Mesendoderm (in vitro differentiated cells): ENCODE results near the gene PRKCA.
"Not testable (repeated sequence)": the region's sequence is repeated elsewhere in the genome, so short reads cannot be mapped to it uniquely, and the experiment has no call there.

Source experiments
- DNase-seq: peaks from one replicate; pipeline ENCODE4 v3.0.0; 2013
- H2AK5ac ChIP-seq: 2 replicates; pipeline ENCODE4 v1.6.1; 2013; ENCODE audit warnings: low read length, inconsistent platforms
- H2BK120ac ChIP-seq: 2 replicates; pipeline ENCODE4 v1.6.1; 2013; ENCODE audit warnings: low read depth, mild to moderate bottlenecking, low read length, moderate library complexity, mixed read lengths
- H2BK15ac ChIP-seq: replicated peaks from 2 replicates; pipeline ENCODE4 v1.6.1; 2013; ENCODE audit warnings: low read depth, mild to moderate bottlenecking, moderate library complexity
- H2BK5ac ChIP-seq: 2 replicates; pipeline ENCODE4 v1.6.1; 2013; ENCODE audit warnings: low read length, inconsistent platforms
- H3K18ac ChIP-seq: 2 replicates; pipeline ENCODE4 v1.6.1; 2013; ENCODE audit warnings: mild to moderate bottlenecking, low read length, mixed read lengths
- H3K23ac ChIP-seq: one replicate; pipeline ENCODE4 v1.6.1; 2013; ENCODE audit warnings: low read length
- H3K27ac ChIP-seq: 2 replicates; pipeline ENCODE4 v1.5.1; 2013; ENCODE audit warnings: low read depth, mild to moderate bottlenecking, inconsistent platforms, low read length, moderate library complexity
- H3K27me3 ChIP-seq: 2 replicates; pipeline ENCODE4 v1.6.1; 2013; ENCODE audit warnings: low read length, control low read depth, mild to moderate bottlenecking, inconsistent platforms; ENCODE audit not compliant: insufficient read depth, poor library complexity
- H3K36me3 ChIP-seq: 2 replicates; pipeline ENCODE4 v1.6.1; 2013; ENCODE audit warnings: low read length, inconsistent platforms; ENCODE audit not compliant: control insufficient read depth, insufficient read depth
- H3K4ac ChIP-seq: one replicate; pipeline ENCODE4 v1.6.1; 2013; ENCODE audit warnings: low read depth, mild to moderate bottlenecking, low read length, moderate library complexity
- H3K4me1 ChIP-seq: 2 replicates; pipeline ENCODE4 v1.6.1; 2013; ENCODE audit warnings: low read depth, low read length, inconsistent platforms; ENCODE audit not compliant: control insufficient read depth
- H3K4me2 ChIP-seq: 2 replicates; pipeline ENCODE4 v1.6.1; 2013; ENCODE audit warnings: low read length
- H3K4me3 ChIP-seq: 2 replicates; pipeline ENCODE4 v1.5.1; 2013; ENCODE audit warnings: mild to moderate bottlenecking, low read length
- H3K56ac ChIP-seq: one replicate; pipeline ENCODE4 v1.6.1; 2013; ENCODE audit warnings: low read length
- H3K79me1 ChIP-seq: 2 replicates; pipeline ENCODE4 v1.6.1; 2013; ENCODE audit warnings: low read length, inconsistent platforms
- H3K79me2 ChIP-seq: 2 replicates; pipeline ENCODE4 v1.6.1; 2013; ENCODE audit warnings: mild to moderate bottlenecking, low read length; ENCODE audit not compliant: control insufficient read depth, insufficient read depth
- H3K9ac ChIP-seq: 2 replicates; pipeline ENCODE4 v1.6.1; 2013; ENCODE audit warnings: low read length, inconsistent platforms
- H4K5ac ChIP-seq: one replicate; pipeline ENCODE4 v1.6.1; 2013; ENCODE audit warnings: low read length
- H4K8ac ChIP-seq: one replicate; pipeline ENCODE4 v1.6.1; 2013; ENCODE audit warnings: low read depth, mild to moderate bottlenecking, control low read depth, low read length, moderate library complexity
- WGBS: extraction: QIAGEN DNeasy Blood & Tissue Kit; methylation state at CpG from one replicate; pipeline ENCODE4 v1.1.7; 2013; ENCODE audit warnings: low lambda C conversion rate, missing lambda C conversion rate; ENCODE audit not compliant: insufficient coverage; ENCODE audit errors: extremely low coverage; 5-methylcytosine and 5-hydroxymethylcytosine counted together

The PRKCA gene

GRCh38 chr17:66355510-66355909 lies 53.1 kb downstream of the PRKCA start:
- no peak overlapping the region for H3K4me2 ChIP-seq
- H3K79me1 ChIP-seq = no peaks in the 10 kb centered on the region
- H3K23ac ChIP-seq = no peak overlapping the region
- H3K4me1 ChIP-seq = no peaks in the 10 kb centered on the region
- H3K27me3 ChIP-seq = no peaks in the 10 kb centered on the region
- no peak overlapping the region for H4K5ac ChIP-seq
- H3K4ac ChIP-seq = no peak overlapping the region
- no peak overlapping the region for H4K8ac ChIP-seq
- no peak overlapping the region for H2AK5ac ChIP-seq
- H3K79me2 ChIP-seq = no peaks in the 10 kb centered on the region
- H3K36me3 ChIP-seq = no peaks in the 10 kb centered on the region
- no peak overlapping the region for H3K9ac ChIP-seq
- no peak overlapping the region for H3K27ac ChIP-seq
- no peak overlapping the region for H3K18ac ChIP-seq
- no peak overlapping the region for H3K56ac ChIP-seq
- H2BK15ac ChIP-seq = no peak overlapping the region
- no peak overlapping the region for H2BK120ac ChIP-seq
- no peak overlapping the region for H2BK5ac ChIP-seq
- no CpG with 5 or more reads among the region's 2 CpGs for WGBS
- DNase-seq = no peak
- no peak overlapping the region for H3K4me3 ChIP-seq

GRCh38 chr17:66357037-66357436 lies 54.6 kb downstream of the PRKCA start:
- Histone ChIP-seq H3K79me1 (no peaks in the 10 kb centered on the region), H2BK15ac (no peak overlapping the region), H4K5ac (no peak overlapping the region), H3K4ac (no peak overlapping the region), H3K9ac (no peak overlapping the region), H3K79me2 (no peaks in the 10 kb centered on the region), H3K4me3 (no peak overlapping the region), H3K18ac (no peak overlapping the region), H2AK5ac (no peak overlapping the region), H3K27ac (no peak overlapping the region), H2BK5ac (no peak overlapping the region), H4K8ac (no peak overlapping the region), H3K4me2 (no peak overlapping the region), H3K36me3 (no peaks in the 10 kb centered on the region), H3K56ac (no peak overlapping the region), H3K4me1 (no peaks in the 10 kb centered on the region), H3K23ac (no peak overlapping the region), H3K27me3 (no peaks in the 10 kb centered on the region), H2BK120ac (no peak overlapping the region)
- WGBS = no CpG with 5 or more reads among the region's 2 CpGs
- no peak for DNase-seq

DNA sequence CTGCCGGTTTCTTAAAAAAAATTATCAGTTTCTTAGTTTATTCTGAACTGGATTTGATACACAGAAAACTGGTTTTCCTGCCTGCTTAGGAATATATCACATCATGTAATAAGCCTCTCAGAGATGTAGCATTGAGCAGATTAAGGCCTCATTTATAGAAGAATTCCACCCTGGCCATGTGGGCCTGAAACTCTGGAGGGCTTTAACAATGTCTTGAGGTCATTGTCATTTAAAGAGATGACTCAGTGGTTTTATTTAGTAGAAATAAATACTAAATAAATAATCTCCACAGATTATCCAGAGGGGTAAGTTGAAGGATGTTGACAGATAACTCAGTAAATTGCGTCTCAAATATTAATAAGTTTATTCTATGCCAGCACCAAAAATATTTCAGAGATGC lies 56.9 kb downstream of the PRKCA start:
- Histone ChIP-seq H3K4me2 (no peak overlapping the region), H3K4me3 (no peak overlapping the region), H2BK15ac (no peak overlapping the region), H4K5ac (no peak overlapping the region), H3K4ac (no peak overlapping the region), H3K56ac (no peak overlapping the region), H2AK5ac (no peak overlapping the region), H2BK5ac (no peak overlapping the region), H2BK120ac (no peak overlapping the region), H3K79me1 (no peaks in the 10 kb centered on the region), H3K18ac (no peak overlapping the region), H3K27me3 (no peaks in the 10 kb centered on the region), H4K8ac (no peak overlapping the region), H3K4me1 (no peaks in the 10 kb centered on the region), H3K23ac (no peak overlapping the region), H3K79me2 (no peaks in the 10 kb centered on the region), H3K36me3 (no peaks in the 10 kb centered on the region), H3K27ac (no peak overlapping the region), H3K9ac (no peak overlapping the region)
- WGBS = no CpG with 5 or more reads among the region's 2 CpGs
- no peak for DNase-seq

DNA sequence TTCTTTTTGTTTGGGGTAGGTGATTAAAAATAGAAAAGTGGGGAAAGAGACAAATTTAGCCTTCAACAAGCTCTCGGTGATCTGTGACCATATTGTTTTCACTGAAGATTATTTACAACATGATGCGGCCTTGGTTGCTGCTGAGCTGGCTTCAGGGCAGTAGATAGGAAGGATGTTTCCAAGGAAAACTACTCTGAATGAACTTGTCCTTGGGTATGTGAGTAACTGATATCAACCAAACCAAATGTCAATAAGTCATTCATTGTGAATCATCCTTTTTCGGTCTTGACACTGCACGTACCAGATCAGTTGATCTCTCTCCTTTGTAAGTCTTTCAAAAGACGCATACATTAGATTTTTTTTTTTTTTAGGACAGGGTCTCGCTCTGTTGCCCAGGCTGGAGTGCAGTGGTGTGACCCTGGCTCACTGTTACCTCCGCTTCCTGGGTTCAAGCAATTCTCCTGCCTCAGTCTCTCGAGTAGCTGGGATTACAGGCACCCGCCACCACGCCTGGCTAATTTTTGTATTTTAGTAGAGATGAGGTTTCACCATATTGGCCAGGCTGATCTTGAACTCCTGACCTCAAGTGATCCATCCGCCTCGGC lies 58.6 kb downstream of the PRKCA start:
- not testable (repeated sequence) for H3K4me1 ChIP-seq, H3K56ac ChIP-seq, H3K79me2 ChIP-seq, H3K18ac ChIP-seq, H3K36me3 ChIP-seq, H3K27ac ChIP-seq, H3K4me3 ChIP-seq, H2BK120ac ChIP-seq, H3K4me2 ChIP-seq, H3K9ac ChIP-seq, H3K27me3 ChIP-seq, DNase-seq, H4K8ac ChIP-seq, H2BK5ac ChIP-seq, H2AK5ac ChIP-seq, H3K23ac ChIP-seq, H2BK15ac ChIP-seq, H3K4ac ChIP-seq, H3K79me1 ChIP-seq, H4K5ac ChIP-seq
- WGBS = no CpG with 5 or more reads among the region's 12 CpGs

DNA sequence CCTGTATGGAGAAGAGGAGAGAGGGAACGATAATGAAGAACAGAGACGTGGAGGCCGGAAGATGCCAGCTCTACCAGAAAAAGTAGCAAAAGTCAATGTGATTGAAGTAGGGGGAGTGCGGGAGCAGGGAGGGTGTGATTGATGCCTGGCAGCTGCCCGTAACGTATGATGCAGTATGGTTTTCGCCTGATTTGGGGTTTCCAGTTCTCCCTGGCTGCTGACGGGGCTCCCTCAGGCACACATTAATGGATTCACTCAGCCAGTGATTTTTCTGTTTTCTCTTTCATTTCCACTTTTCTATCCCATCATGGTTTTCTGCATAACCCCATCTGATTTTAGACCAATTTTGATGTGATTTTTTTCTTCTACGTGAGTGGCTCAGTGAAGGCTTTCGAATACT lies 62.1 kb downstream of the PRKCA start:
- Histone ChIP-seq H3K18ac (no peak overlapping the region), H3K4ac (no peak overlapping the region), H2AK5ac (no peak overlapping the region), H3K4me3 (no peak overlapping the region), H3K27ac (no peak overlapping the region), H4K5ac (no peak overlapping the region), H4K8ac (no peak overlapping the region), H3K23ac (no peak overlapping the region), H3K79me1 (no peaks in the 10 kb centered on the region), H3K79me2 (no peaks in the 10 kb centered on the region), H3K27me3 (no peaks in the 10 kb centered on the region), H3K36me3 (no peaks in the 10 kb centered on the region), H3K9ac (no peak overlapping the region), H2BK120ac (no peak overlapping the region), H2BK15ac (no peak overlapping the region), H3K56ac (no peak overlapping the region), H2BK5ac (no peak overlapping the region), H3K4me1 (no peaks in the 10 kb centered on the region), H3K4me2 (no peak overlapping the region)
- WGBS = no CpG with 5 or more reads among the region's 10 CpGs
- no peak for DNase-seq

DNA sequence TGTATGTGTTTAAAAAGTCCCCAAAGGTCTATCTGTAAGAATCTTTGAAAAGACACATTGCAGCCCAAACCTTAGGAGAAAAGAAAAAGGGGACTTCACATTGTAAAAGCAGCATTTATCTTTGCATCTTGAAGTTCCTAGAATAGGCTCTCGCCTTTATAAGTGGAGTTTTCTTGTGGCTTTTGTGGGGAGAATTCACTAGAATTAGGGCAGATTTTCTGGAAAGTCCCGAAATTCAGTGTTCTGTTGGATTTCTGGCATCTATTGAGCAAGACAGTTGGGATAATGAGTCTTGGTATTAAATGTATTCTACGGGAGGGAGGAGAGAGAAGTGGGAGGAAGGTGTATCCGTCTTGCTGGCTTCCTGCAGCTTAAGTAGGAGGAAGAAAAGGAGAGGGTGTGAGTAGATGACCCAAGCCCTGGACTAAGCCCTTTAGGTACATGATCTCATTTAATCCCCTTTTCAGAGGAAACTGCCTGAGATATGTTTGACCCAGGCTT lies 62.6 kb downstream of the PRKCA start:
- H3K27ac ChIP-seq = no peak overlapping the region
- no peak overlapping the region for H3K4ac ChIP-seq
- H2AK5ac ChIP-seq = no peak overlapping the region
- no peaks in the 10 kb centered on the region for H3K79me1 ChIP-seq
- H2BK120ac ChIP-seq = no peak overlapping the region
- no peaks in the 10 kb centered on the region for H3K36me3 ChIP-seq
- H3K9ac ChIP-seq = no peak overlapping the region
- H2BK5ac ChIP-seq = no peak overlapping the region
- no peak for DNase-seq
- WGBS = no CpG with 5 or more reads among the region's 4 CpGs
- no peaks in the 10 kb centered on the region for H3K4me1 ChIP-seq
- H3K4me2 ChIP-seq = no peak overlapping the region
- no peak overlapping the region for H2BK15ac ChIP-seq
- no peak overlapping the region for H3K4me3 ChIP-seq
- no peak overlapping the region for H3K18ac ChIP-seq
- no peak overlapping the region for H3K23ac ChIP-seq
- H3K56ac ChIP-seq = no peak overlapping the region
- no peak overlapping the region for H4K8ac ChIP-seq
- no peaks in the 10 kb centered on the region for H3K27me3 ChIP-seq
- no peak overlapping the region for H4K5ac ChIP-seq
- no peaks in the 10 kb centered on the region for H3K79me2 ChIP-seq
